ENCODE results near the gene ANKRD53.
"Not testable (repeated sequence)": the region's sequence is repeated elsewhere in the genome, so short reads cannot be mapped to it uniquely, and the experiment has no call there.

Gene ANKRD53

GRCh38 chr2:71006323-71006722 is 27.9 kb downstream of the ANKRD53 start:
- no peak for DNase-seq (ENCODE audit: low spot score)
- Histone ChIP-seq H3K27me3 (ENCODE audit: insufficient read depth, poor library complexity, severe bottlenecking) (no peaks in the 10 kb centered on the region), H3K9me3 (ENCODE audit: severe bottlenecking) (no peaks in the 10 kb centered on the region), H3K36me3 (ENCODE audit: low read depth) (no peaks in the 10 kb centered on the region), H3K4me3 (ENCODE audit: severe bottlenecking) (no peak overlapping the region), H3K4me1 (ENCODE audit: insufficient read depth, poor library complexity, severe bottlenecking) (no peaks in the 10 kb centered on the region), H3K27ac (ENCODE audit: poor library complexity, severe bottlenecking) (no peak overlapping the region)
- TF ChIP-seq, protein P1, sequence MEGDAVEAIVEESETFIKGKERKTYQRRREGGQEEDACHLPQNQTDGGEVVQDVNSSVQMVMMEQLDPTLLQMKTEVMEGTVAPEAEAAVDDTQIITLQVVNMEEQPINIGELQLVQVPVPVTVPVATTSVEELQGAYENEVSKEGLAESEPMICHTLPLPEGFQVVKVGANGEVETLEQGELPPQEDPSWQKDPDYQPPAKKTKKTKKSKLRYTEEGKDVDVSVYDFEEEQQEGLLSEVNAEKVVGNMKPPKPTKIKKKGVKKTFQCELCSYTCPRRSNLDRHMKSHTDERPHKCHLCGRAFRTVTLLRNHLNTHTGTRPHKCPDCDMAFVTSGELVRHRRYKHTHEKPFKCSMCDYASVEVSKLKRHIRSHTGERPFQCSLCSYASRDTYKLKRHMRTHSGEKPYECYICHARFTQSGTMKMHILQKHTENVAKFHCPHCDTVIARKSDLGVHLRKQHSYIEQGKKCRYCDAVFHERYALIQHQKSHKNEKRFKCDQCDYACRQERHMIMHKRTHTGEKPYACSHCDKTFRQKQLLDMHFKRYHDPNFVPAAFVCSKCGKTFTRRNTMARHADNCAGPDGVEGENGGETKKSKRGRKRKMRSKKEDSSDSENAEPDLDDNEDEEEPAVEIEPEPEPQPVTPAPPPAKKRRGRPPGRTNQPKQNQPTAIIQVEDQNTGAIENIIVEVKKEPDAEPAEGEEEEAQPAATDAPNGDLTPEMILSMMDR (IDR thresholded peaks at IDR 0.05; ENCODE audit: poor library complexity, severe bottlenecking): no peak
- ATAC-seq (ENCODE audit: low read depth): no peak

- Histone ChIP-seq H3K27me3 (ENCODE audit: insufficient read depth, poor library complexity, severe bottlenecking) (peaks cover 2% of the 10 kb centered on the region), H3K4me1 (ENCODE audit: insufficient read depth, poor library complexity, severe bottlenecking) (no peaks in the 10 kb centered on the region), H3K27ac (ENCODE audit: poor library complexity, severe bottlenecking) (no peak overlapping the region), H3K4me3 (ENCODE audit: severe bottlenecking) (no peak overlapping the region), H3K9me3 (ENCODE audit: severe bottlenecking) (no peaks in the 10 kb centered on the region), H3K36me3 (ENCODE audit: low read depth) (no peaks in the 10 kb centered on the region)
- ATAC-seq (ENCODE audit: low read depth) (no peak), DNase-seq (ENCODE audit: low spot score) (no peak)
- TF ChIP-seq, protein P1 (IDR thresholded peaks at IDR 0.05; ENCODE audit: poor library complexity, severe bottlenecking): no peak
Observed at GRCh38 chr2:71006955-71007799, 28.7 kb downstream of the ANKRD53 start.

- H3K9me3 ChIP-seq (ENCODE audit: severe bottlenecking): no peaks in the 10 kb centered on the region
- TF ChIP-seq, protein P1 (IDR thresholded peaks at IDR 0.05; ENCODE audit: poor library complexity, severe bottlenecking): no peak
- ATAC-seq (ENCODE audit: low read depth): no peak
Observed at GRCh38 chr2:71008342-71008741, 29.9 kb downstream of the ANKRD53 start.

GRCh38 chr2:71011786-71012185 is 33.4 kb downstream of the ANKRD53 start:
- H3K27me3 ChIP-seq (ENCODE audit: insufficient read depth, poor library complexity, severe bottlenecking); H3K4me3 ChIP-seq (ENCODE audit: severe bottlenecking); H3K4me1 ChIP-seq (ENCODE audit: insufficient read depth, poor library complexity, severe bottlenecking); DNase-seq (ENCODE audit: low spot score); ATAC-seq (ENCODE audit: low read depth); H3K9me3 ChIP-seq (ENCODE audit: severe bottlenecking); H3K27ac ChIP-seq (ENCODE audit: poor library complexity, severe bottlenecking); H3K36me3 ChIP-seq (ENCODE audit: low read depth): not testable (repeated sequence)

More at GRCh38 chr2:71008342-71008741, 29.9 kb downstream of the ANKRD53 start:
- Histone ChIP-seq H3K4me1 (ENCODE audit: insufficient read depth, poor library complexity, severe bottlenecking) (no peaks in the 10 kb centered on the region), H3K27me3 (ENCODE audit: insufficient read depth, poor library complexity, severe bottlenecking) (peaks cover 4% of the 10 kb centered on the region), H3K36me3 (ENCODE audit: low read depth) (no peaks in the 10 kb centered on the region), H3K4me3 (ENCODE audit: severe bottlenecking) (no peak overlapping the region), H3K27ac (ENCODE audit: poor library complexity, severe bottlenecking) (no peak overlapping the region)
- no peak for DNase-seq (ENCODE audit: low spot score)

GRCh38 chr2:71018625-71019024 is 40.2 kb downstream of the ANKRD53 start:
- H3K27ac ChIP-seq (ENCODE audit: poor library complexity, severe bottlenecking): no peak overlapping the region
- DNase-seq (ENCODE audit: low spot score) (no peak), ATAC-seq (ENCODE audit: low read depth) (no peak)
- no peak overlapping the region for H3K4me3 ChIP-seq (ENCODE audit: severe bottlenecking)
- H3K36me3 ChIP-seq (ENCODE audit: low read depth): no peaks in the 10 kb centered on the region
- no peaks in the 10 kb centered on the region for H3K9me3 ChIP-seq (ENCODE audit: severe bottlenecking)
- peaks cover 1% of the 10 kb centered on the region for H3K4me1 ChIP-seq (ENCODE audit: insufficient read depth, poor library complexity, severe bottlenecking)
- TF ChIP-seq, protein P1 (IDR thresholded peaks at IDR 0.05; ENCODE audit: poor library complexity, severe bottlenecking): no peak
- H3K27me3 ChIP-seq (ENCODE audit: insufficient read depth, poor library complexity, severe bottlenecking): no peaks in the 10 kb centered on the region

- not testable (repeated sequence) for H3K36me3 ChIP-seq (ENCODE audit: low read depth); H3K9me3 ChIP-seq (ENCODE audit: severe bottlenecking); H3K27me3 ChIP-seq (ENCODE audit: insufficient read depth, poor library complexity, severe bottlenecking); ATAC-seq (ENCODE audit: low read depth); DNase-seq (ENCODE audit: low spot score); H3K4me1 ChIP-seq (ENCODE audit: insufficient read depth, poor library complexity, severe bottlenecking); H3K27ac ChIP-seq (ENCODE audit: poor library complexity, severe bottlenecking); H3K4me3 ChIP-seq (ENCODE audit: severe bottlenecking)
Observed at GRCh38 chr2:71019989-71020388, 41.6 kb downstream of the ANKRD53 start.

DNA sequence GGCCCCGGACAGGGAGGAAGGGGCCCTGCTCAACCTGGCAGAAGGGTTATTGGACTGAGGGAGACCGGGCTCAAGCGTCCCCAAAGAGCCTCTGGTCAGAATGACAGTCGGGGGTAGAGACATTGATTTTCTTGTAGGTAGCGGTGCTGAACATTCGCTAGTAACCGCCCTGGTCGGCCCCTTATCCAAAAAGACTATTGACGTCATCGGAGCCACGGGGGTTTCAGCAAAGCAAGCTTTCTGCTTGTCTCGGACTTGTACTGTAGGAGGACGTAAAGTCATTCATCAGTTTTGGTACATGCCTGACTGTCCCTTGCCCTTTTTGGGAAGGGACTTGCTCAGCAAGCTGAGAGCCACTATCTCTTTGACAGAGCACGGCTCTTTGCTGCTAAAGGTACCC is 43.0 kb downstream of the ANKRD53 start:
- not testable (repeated sequence) for H3K27ac ChIP-seq (ENCODE audit: poor library complexity, severe bottlenecking); H3K27me3 ChIP-seq (ENCODE audit: insufficient read depth, poor library complexity, severe bottlenecking); H3K4me3 ChIP-seq (ENCODE audit: severe bottlenecking); H3K9me3 ChIP-seq (ENCODE audit: severe bottlenecking); ATAC-seq (ENCODE audit: low read depth); H3K36me3 ChIP-seq (ENCODE audit: low read depth); H3K4me1 ChIP-seq (ENCODE audit: insufficient read depth, poor library complexity, severe bottlenecking); DNase-seq (ENCODE audit: low spot score)
